HUES64 (cell line): Measurements from ENCODE around the gene UNC5CL. TPM values are rescaled to one million over a fixed set of nuclear protein-coding genes. Genes with fewer than 3 reads are reported as not detected.

Experiments
- H3K27ac ChIP-seq: 2 replicates; pipeline ENCODE4 v1.7.0; 2013; ENCODE audit warnings: low read depth, low read length, inconsistent platforms
- H3K27me3 ChIP-seq: 2 replicates; pipeline ENCODE4 v1.6.1; 2013; ENCODE audit warnings: mild to moderate bottlenecking, low read length; ENCODE audit not compliant: insufficient read depth
- H3K36me3 ChIP-seq: 2 replicates; pipeline ENCODE4 v1.6.1; 2013; ENCODE audit warnings: mild to moderate bottlenecking, low read length; ENCODE audit not compliant: insufficient read depth
- H3K4me1 ChIP-seq: 2 replicates; pipeline ENCODE4 v1.6.1; 2013; ENCODE audit warnings: mild to moderate bottlenecking, low read length, moderate library complexity; ENCODE audit not compliant: insufficient read depth
- H3K4me3 ChIP-seq: 2 replicates; pipeline ENCODE4 v1.5.1; 2013; ENCODE audit warnings: mild to moderate bottlenecking, low read length, moderate library complexity
- H3K9ac ChIP-seq: 2 replicates; pipeline ENCODE4 v1.6.1; 2013; ENCODE audit warnings: mild to moderate bottlenecking, low read depth, low read length
- H3K9me3 ChIP-seq: 2 replicates; pipeline ENCODE4 v1.6.1; 2013; ENCODE audit warnings: low read depth, low read length; ENCODE audit not compliant: insufficient read depth
- WGBS: fragments of 150-250, 120-280 bp; methylation state at CpG from one replicate; pipeline ENCODE4 v1.1.7; 2013; ENCODE audit warnings: missing lambda C conversion rate; 5-methylcytosine and 5-hydroxymethylcytosine counted together
- polyA plus RNA-seq, 2 experiments: library from polyadenylated mRNA; stranded (reverse); fragments of 50-300 nt; gene quantifications; one replicate each; pipeline ENCODE4 v1.2.3, GENCODE V29; 2013

UNC5CL gene
- 0.60 TPM for polyA plus RNA-seq (2013, experiment 1 of 2)
- 0.95 TPM for polyA plus RNA-seq (2013, experiment 2 of 2)

DNA sequence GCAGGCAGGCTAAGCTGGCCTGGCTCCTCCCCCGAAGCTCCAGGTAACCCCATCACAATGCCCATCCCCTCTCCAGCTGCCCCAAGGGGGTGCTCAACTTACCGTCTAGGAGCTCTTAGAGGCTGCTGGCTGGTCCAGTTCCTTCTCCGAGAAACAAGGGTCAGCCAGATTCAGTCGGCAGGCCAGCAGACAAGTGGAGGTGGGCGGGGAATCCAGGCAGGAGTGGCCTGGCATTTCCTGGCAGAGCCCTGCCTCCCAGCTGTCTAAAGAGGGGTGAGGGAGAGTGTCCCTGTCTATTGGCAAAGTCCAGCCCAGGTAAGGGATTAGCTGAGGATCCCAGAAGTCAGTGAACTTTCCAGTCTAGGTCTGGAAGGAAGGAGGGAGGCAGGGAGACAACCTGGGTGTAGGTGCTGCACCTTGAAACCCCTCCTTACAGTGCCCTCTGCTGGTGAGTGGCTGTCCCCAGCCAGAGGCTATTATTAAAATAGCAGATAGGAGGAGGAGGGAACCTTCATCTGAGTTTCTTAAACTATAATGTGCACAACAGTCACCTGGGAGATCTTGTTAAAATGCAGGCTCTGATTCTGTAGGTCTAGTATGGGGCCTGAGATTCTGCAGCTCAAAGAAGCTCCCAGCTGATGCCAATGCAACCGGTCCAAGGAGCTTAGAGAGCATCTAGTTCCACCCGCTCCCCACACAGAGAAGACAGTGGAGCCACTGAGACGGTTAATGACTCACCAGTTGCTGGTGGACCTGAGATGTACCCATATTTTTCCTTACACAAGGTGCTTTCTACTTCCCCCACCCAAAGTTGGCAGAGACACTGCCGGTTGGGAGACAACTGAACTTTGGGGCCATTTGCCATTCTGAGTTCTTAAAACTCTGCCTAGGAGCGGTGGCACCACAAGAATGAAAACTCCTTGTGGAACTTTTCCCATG is at the start of gene UNC5CL:
Gene UNC5CL (minus strand): TSS at position 162 of the 939 bp plus-strand sequence. CDS start 4,147 bp downstream, outside the sequence.
- no peaks in the 10 kb centered on the region for H3K9me3 ChIP-seq
- H3K9ac ChIP-seq = no peak within 1 kb of the TSS
- 76% methylated on average over 10 of the region's 10 CpGs for WGBS
- peaks cover 4% of the 10 kb centered on the region; the same call in 1 of the 2 replicates for H3K4me1 ChIP-seq
- no peak within 1 kb of the TSS for H3K27ac ChIP-seq
- H3K4me3 ChIP-seq = no peak within 1 kb of the TSS
- H3K27me3 ChIP-seq = no peaks in the 10 kb centered on the region
- H3K36me3 ChIP-seq = no peaks in the 10 kb centered on the region

DNA sequence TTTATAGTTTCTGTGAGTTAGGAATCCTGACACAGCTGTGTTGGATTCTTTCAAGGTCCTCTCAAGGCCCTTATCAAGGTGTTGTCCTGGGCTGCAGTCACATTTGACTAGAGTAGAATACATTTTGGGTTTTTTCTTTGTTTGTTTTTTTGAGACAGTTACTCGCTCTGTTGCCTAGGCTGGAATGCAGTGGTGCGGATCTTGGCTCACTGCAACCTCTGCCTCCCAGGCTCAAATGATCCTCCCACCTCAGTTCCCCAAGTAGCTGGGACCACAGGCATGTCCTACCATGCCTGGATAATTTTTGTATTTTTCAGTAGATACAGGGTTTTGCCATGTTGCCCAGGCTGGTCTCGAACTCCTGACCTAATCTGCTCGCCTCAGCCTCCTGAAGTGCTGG is 49.4 kb upstream of the UNC5CL start:
- peaks cover 96% of the 10 kb centered on the region for H3K36me3 ChIP-seq
- H3K9ac ChIP-seq = no peak overlapping the region
- no peaks in the 10 kb centered on the region for H3K9me3 ChIP-seq
- no peaks in the 10 kb centered on the region for H3K27me3 ChIP-seq
- H3K4me3 ChIP-seq = no peak overlapping the region
- 93% methylated on average over 4 of the region's 4 CpGs for WGBS
- H3K4me1 ChIP-seq = no peaks in the 10 kb centered on the region
- no peak overlapping the region for H3K27ac ChIP-seq

- no peak overlapping the region for H3K9ac ChIP-seq
- no peak overlapping the region for H3K4me3 ChIP-seq
- H3K36me3 ChIP-seq = peaks cover 95% of the 10 kb centered on the region
- H3K4me1 ChIP-seq = no peaks in the 10 kb centered on the region
- no peaks in the 10 kb centered on the region for H3K27me3 ChIP-seq
- no peaks in the 10 kb centered on the region for H3K9me3 ChIP-seq
- no peak overlapping the region for H3K27ac ChIP-seq
These were observed 46.2 kb upstream of the UNC5CL start for GRCh38 chr6:41085182-41085581.

DNA sequence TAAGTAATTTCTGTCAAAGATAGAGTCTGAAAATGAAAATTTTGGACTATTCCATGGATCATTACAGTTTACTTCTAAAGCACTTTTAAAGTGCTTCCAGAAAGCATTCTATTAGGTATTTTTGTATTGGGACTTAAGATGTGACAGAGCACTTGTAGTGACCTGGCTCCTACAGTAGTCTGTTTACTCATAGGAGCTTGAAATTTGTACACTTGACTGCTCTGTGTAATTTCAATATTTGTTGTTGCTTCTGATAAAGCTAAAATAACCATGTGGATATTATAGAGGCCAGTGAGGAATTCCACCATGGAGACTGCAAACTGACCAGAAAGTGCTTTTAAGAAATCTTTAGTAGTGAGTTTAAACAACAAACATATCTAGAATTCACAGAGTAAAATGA is 44.1 kb upstream of the UNC5CL start:
- no peaks in the 10 kb centered on the region for H3K27me3 ChIP-seq
- no peak overlapping the region for H3K4me3 ChIP-seq
- H3K27ac ChIP-seq = no peak overlapping the region
- H3K36me3 ChIP-seq = peaks cover 98% of the 10 kb centered on the region
- no peak overlapping the region for H3K9ac ChIP-seq
- no peaks in the 10 kb centered on the region for H3K9me3 ChIP-seq
- H3K4me1 ChIP-seq = no peaks in the 10 kb centered on the region

- H3K36me3 ChIP-seq = peaks cover 80% of the 10 kb centered on the region
- H3K4me1 ChIP-seq = peaks cover 10% of the 10 kb centered on the region; the same call in 1 of the 2 replicates
- H3K4me3 ChIP-seq = no peak overlapping the region
- no peak overlapping the region for H3K9ac ChIP-seq
- H3K27ac ChIP-seq = no peak overlapping the region
- no peaks in the 10 kb centered on the region for H3K27me3 ChIP-seq
- H3K9me3 ChIP-seq = no peaks in the 10 kb centered on the region
- 94% methylated on average over 2 of the region's 2 CpGs for WGBS
These were observed 41.6 kb upstream of the UNC5CL start for GRCh38 chr6:41080621-41081020.

DNA sequence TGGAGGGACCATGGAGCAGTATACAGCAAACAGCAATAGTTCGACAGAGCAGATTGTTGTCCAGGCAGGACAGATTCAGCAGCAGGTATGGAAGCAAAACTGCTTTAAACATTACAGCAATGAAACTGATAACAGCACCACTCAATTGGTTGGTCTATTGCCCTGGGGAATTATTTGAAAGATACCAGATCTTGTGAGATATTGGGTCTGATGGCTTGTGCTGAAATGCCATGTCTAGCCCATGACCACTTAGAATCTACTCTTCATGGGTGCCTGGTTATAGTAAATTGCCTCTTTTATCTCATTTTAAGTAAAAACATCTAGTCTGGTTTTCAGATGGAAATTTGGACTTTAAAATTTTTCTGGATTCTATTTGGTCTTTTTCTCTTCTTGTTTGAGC is 40.1 kb upstream of the UNC5CL start:
- Histone ChIP-seq H3K27ac (no peak overlapping the region), H3K4me1 (peaks cover 22% of the 10 kb centered on the region; the same call in 1 of the 2 replicates), H3K27me3 (no peaks in the 10 kb centered on the region), H3K9ac (no peak overlapping the region), H3K36me3 (peaks cover 65% of the 10 kb centered on the region), H3K9me3 (no peaks in the 10 kb centered on the region), H3K4me3 (no peak overlapping the region)
- 98% methylated on average over 1 of the region's 1 CpG for WGBS

DNA sequence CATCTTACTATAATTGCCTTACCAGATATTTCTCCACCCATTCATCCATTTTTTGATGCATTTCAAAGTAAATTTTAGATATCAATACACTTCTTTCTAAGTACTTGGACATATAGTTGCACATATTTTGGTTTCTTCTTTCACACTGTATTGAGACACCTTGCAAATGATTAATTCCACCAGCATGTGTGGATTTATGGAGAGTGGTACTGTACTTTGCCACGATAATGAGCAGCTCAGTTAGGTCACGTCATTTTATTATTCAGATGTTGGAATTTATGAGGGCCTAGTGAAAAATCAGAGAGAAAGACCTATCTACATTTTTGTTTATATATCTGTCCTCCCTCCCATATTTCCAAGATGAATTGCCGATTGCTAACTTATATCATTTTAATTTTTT is 39.1 kb upstream of the UNC5CL start:
- H3K27me3 ChIP-seq = no peaks in the 10 kb centered on the region
- H3K4me1 ChIP-seq = peaks cover 22% of the 10 kb centered on the region; the same call in 1 of the 2 replicates
- no peaks in the 10 kb centered on the region for H3K9me3 ChIP-seq
- H3K4me3 ChIP-seq = no peak overlapping the region
- WGBS = 92% methylated on average over 2 of the region's 3 CpGs
- H3K36me3 ChIP-seq = peaks cover 55% of the 10 kb centered on the region
- no peak overlapping the region for H3K27ac ChIP-seq
- H3K9ac ChIP-seq = no peak overlapping the region

DNA sequence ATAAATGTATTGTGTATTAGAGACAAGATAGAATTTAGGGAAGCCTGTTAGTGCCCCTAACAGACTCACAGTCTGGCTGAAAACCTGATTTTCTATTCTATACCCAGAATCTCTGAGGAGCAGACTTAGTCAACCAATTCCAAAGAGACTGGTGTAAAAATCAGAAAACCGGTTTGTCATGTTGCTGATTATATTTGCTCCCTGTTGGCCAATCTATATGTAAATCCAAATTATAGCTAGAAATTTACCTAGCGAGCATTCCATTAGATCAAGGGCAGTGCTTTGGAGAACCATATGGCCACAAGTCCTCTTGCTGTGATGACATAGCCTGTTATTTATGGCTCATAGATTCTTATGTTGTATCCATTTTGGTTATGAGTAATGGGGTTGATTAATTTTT is 38.5 kb upstream of the UNC5CL start:
- Histone ChIP-seq H3K4me1 (peaks cover 22% of the 10 kb centered on the region; the same call in 1 of the 2 replicates), H3K4me3 (no peak overlapping the region), H3K27me3 (no peaks in the 10 kb centered on the region), H3K36me3 (peaks cover 49% of the 10 kb centered on the region), H3K27ac (no peak overlapping the region), H3K9me3 (no peaks in the 10 kb centered on the region), H3K9ac (no peak overlapping the region)
- WGBS = 95% methylated on average over 2 of the region's 2 CpGs

DNA sequence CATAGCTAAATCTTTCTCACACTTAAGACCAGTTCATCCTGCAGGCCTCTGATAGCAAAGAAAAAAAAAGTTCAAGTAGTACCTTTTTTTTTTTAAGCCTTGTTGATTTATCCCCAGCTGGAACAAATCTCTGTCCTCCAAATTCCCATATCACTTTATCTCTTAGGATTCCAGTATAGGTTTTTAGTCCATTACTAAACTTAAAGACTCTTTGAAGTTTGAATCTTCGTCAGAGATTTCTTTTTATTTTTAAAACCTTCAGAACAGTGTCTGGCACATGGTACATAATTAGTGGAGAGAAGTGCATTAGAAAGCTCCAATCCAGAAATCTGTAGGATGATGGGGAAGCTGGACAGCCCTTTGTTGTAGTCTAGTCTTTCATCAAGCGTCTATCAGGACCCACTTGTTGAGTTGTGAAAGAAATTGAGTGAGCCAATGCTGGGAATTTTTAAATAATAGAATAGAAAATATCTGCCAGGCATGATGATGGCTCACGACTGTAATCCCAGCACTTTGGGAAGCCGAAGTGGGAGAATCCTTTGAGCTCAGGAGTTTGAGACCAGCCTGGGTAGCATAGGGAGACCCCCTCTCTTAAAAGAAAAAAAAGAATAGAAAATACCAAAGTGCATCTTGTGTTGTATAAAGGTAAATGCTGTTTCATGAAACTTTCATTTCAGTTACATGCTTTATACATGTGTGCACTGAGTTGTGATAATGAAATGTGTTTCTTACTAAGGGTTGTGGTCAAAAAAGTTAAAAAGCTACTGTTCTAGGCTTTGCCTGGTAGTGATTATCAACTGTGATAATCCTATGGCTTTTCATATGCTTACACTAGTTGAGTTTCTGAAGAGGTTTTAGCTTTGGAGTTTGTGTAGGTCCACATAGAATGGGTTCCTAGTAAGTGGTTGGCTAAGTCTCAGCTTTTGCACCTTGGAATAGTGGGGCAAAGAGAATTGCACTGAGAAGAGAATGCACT is 36.9 kb upstream of the UNC5CL start:
- Histone ChIP-seq H3K9me3 (no peaks in the 10 kb centered on the region), H3K27me3 (no peaks in the 10 kb centered on the region), H3K4me3 (peak overlapping the region; percentile 82; the same call in 1 of the 2 replicates), H3K9ac (no peak overlapping the region), H3K27ac (no peak overlapping the region), H3K4me1 (peaks cover 26% of the 10 kb centered on the region; the same call in 1 of the 2 replicates), H3K36me3 (peaks cover 35% of the 10 kb centered on the region)
- WGBS = 91% methylated on average over 3 of the region's 4 CpGs

- Histone ChIP-seq H3K36me3 (peaks cover 32% of the 10 kb centered on the region), H3K4me1 (peaks cover 32% of the 10 kb centered on the region; the same call in 1 of the 2 replicates), H3K9ac (no peak overlapping the region; the same call in 1 of the 2 replicates), H3K27me3 (no peaks in the 10 kb centered on the region), H3K9me3 (no peaks in the 10 kb centered on the region), H3K4me3 (peak overlapping the region; percentile 82), H3K27ac (no peak overlapping the region; the same call in 1 of the 2 replicates)
- WGBS = 72% methylated on average over 11 of the region's 11 CpGs
These were observed 35.8 kb upstream of the UNC5CL start for GRCh38 chr6:41074692-41075436.
